Loucy (cell line): ENCODE data around the gene NAIF1.

Source experiments
- CTCF ChIP-seq: fragments of 200-600 bp; sonication (generic); conservative IDR thresholded peaks from 2 replicates; pipeline ENCODE4 v1.5.1; 2014; ENCODE audit warnings: mild to moderate bottlenecking, antibody characterized with exemption, low read length
- EZH2phosphoT487 ChIP-seq: fragments of 200-600 bp; IDR thresholded peaks from 2 replicates; pipeline ENCODE4 v1.6.1; 2018; ENCODE audit warnings: antibody characterized with exemption, mild to moderate bottlenecking, moderate library complexity, borderline replicate concordance

GRCh38 chr9:128027705-128028104 lies 39.4 kb downstream of the NAIF1 start:
- TF ChIP-seq CTCF = no peak
- no peak for TF ChIP-seq EZH2phosphoT487
